ENCODE measurements around the gene GSG1L. TPM values are rescaled to one million over a fixed set of nuclear protein-coding genes. Genes with fewer than 3 reads are reported as not detected.

GSG1L gene
- total RNA-seq, 1 experiment from 2014 or later: not detected

GRCh38 chr16:27867122-27868110, 196.1 kb downstream of the GSG1L start:
- H3K27me3 Mint-ChIP-seq (ENCODE audit: unreplicated experiment): no peaks in the 10 kb centered on the region
- H3K9me3 Mint-ChIP-seq (ENCODE audit: low read depth, unreplicated experiment): peaks cover 3% of the 10 kb centered on the region
- peak; percentile 48 for TF ChIP-seq CTCF (IDR thresholded peaks at IDR 0.05; ENCODE audit: unreplicated experiment)
- no peak overlapping the region for H3K27ac Mint-ChIP-seq (ENCODE audit: unreplicated experiment)
- BruUV-seq (replicated peaks): no TSS peak
- no peaks in the 10 kb centered on the region for H3K36me3 Mint-ChIP-seq (ENCODE audit: insufficient read depth, unreplicated experiment)
- DNase-seq: peak; percentile 81
- CTCF ChIA-PET: interaction anchor here (0.6 to 1.3 kb wide), 6 partner anchors 75 to 370 kb away, joined by 3 to 8 read pairs (median 6); partner anchors contain the start of genes GTF3C1 and KATNIP
- H3K4me1 Mint-ChIP-seq (ENCODE audit: low read depth, unreplicated experiment): no peaks in the 10 kb centered on the region
- intact Hi-C loops (cut with micrococcal nuclease; ENCODE audit: unreplicated experiment): loop anchor here (5.0 to 10.0 kb wide), 2 partner anchors 173 to 230 kb away; no protein-coding TSS in a partner anchor
- no peak overlapping the region for H3K4me3 Mint-ChIP-seq (ENCODE audit: low read depth, unreplicated experiment)

- H3K4me3 Mint-ChIP-seq (ENCODE audit: low read depth, unreplicated experiment): no peak overlapping the region
- no peaks in the 10 kb centered on the region for H3K36me3 Mint-ChIP-seq (ENCODE audit: insufficient read depth, unreplicated experiment)
- peaks cover 10% of the 10 kb centered on the region for H3K27me3 Mint-ChIP-seq (ENCODE audit: unreplicated experiment)
- no peak overlapping the region for H3K27ac Mint-ChIP-seq (ENCODE audit: unreplicated experiment)
- H3K9me3 Mint-ChIP-seq (ENCODE audit: low read depth, unreplicated experiment): peaks cover 3% of the 10 kb centered on the region
- no peak for TF ChIP-seq CTCF (IDR thresholded peaks at IDR 0.05; ENCODE audit: unreplicated experiment)
- BruUV-seq (replicated peaks): no TSS peak
- CTCF ChIA-PET: no interaction called here
- intact Hi-C loops (cut with micrococcal nuclease; ENCODE audit: unreplicated experiment): loop anchor here (10.0 kb wide), 1 partner anchor 169 kb away; no protein-coding TSS in a partner anchor
- no peak for DNase-seq
- no peaks in the 10 kb centered on the region for H3K4me1 Mint-ChIP-seq (ENCODE audit: low read depth, unreplicated experiment)
Measured at GRCh38 chr16:27863377-27863776, 200.1 kb downstream of the GSG1L start.

- intact Hi-C loops (cut with micrococcal nuclease; ENCODE audit: unreplicated experiment): loop anchor here (10.0 kb wide), 1 partner anchor 168 kb away; no protein-coding TSS in a partner anchor
- CTCF ChIA-PET: no interaction called here
- no peak overlapping the region for H3K27ac Mint-ChIP-seq (ENCODE audit: unreplicated experiment)
- no peaks in the 10 kb centered on the region for H3K36me3 Mint-ChIP-seq (ENCODE audit: insufficient read depth, unreplicated experiment)
- no peak for TF ChIP-seq CTCF (IDR thresholded peaks at IDR 0.05; ENCODE audit: unreplicated experiment)
- no peak overlapping the region for H3K4me3 Mint-ChIP-seq (ENCODE audit: low read depth, unreplicated experiment)
- H3K27me3 Mint-ChIP-seq (ENCODE audit: unreplicated experiment): peaks cover 14% of the 10 kb centered on the region
- no TSS peak for BruUV-seq (replicated peaks)
- no peak for DNase-seq
- peaks cover 3% of the 10 kb centered on the region for H3K9me3 Mint-ChIP-seq (ENCODE audit: low read depth, unreplicated experiment)
- no peaks in the 10 kb centered on the region for H3K4me1 Mint-ChIP-seq (ENCODE audit: low read depth, unreplicated experiment)
Measured at GRCh38 chr16:27862953-27863352, 200.6 kb downstream of the GSG1L start.

- CTCF ChIA-PET: no interaction called here
- no peak for TF ChIP-seq CTCF (IDR thresholded peaks at IDR 0.05; ENCODE audit: unreplicated experiment)
- peaks cover 42% of the 10 kb centered on the region for H3K27me3 Mint-ChIP-seq (ENCODE audit: unreplicated experiment)
- BruUV-seq (replicated peaks): no TSS peak
- no peaks in the 10 kb centered on the region for H3K4me1 Mint-ChIP-seq (ENCODE audit: low read depth, unreplicated experiment)
- DNase-seq: no peak
- H3K4me3 Mint-ChIP-seq (ENCODE audit: low read depth, unreplicated experiment): no peak overlapping the region
- no peaks in the 10 kb centered on the region for H3K36me3 Mint-ChIP-seq (ENCODE audit: insufficient read depth, unreplicated experiment)
- intact Hi-C loops (cut with micrococcal nuclease; ENCODE audit: unreplicated experiment): loop anchor here (10.0 kb wide), 1 partner anchor 165 kb away; no protein-coding TSS in a partner anchor
- no peak overlapping the region for H3K27ac Mint-ChIP-seq (ENCODE audit: unreplicated experiment)
- peaks cover 6% of the 10 kb centered on the region for H3K9me3 Mint-ChIP-seq (ENCODE audit: low read depth, unreplicated experiment)
Measured at GRCh38 chr16:27860091-27860490, 203.4 kb downstream of the GSG1L start.
